ENCODE results near the gene IL17F.

Gene IL17F

DNA sequence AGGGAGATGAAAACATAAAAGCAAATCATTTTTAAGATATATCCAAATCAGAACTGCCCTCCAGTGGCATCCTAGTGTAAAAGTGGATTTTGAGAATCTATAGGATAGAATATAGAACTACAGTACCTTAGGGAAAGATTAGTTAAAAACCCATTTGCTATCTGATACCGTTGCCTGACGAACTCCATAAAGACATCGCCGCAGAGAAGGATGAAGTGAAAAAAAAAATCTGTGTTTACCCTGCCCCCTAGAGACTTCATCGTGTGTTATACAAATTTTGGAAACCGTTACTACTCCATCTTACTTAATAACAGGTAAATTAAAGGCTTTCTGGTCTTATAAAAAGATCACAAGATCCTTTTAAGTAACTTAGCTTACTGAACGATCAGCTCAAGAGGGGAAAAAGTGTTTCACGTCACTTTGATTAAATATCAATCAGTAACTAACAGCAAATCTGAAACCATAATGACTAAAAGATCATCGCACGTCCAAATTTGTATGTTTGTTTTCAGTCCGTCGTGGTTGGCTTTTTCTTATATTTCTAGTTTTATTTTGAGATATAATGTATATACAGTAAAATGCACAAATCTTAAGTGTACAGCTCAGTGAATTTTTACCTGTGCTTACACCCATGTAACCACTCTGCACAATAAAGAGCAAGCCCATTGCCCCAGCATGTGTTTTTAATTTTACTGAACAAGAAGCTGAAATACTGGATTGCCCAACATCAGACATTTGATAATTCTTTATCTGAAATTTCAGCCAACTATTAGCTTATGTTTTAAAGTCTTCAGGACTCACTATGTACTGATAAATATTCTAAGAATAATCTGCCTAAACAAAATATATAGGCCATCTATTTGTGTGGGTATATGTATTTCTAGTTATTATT, 41.1 kb upstream of the IL17F start:
- no peak for TF ChIP-seq YY1 (IDR thresholded peaks at IDR 0.05; ENCODE audit: low read depth)
- no peak for TF ChIP-seq CEBPB (IDR thresholded peaks at IDR 0.05)
- TF ChIP-seq EGR1 (IDR thresholded peaks at IDR 0.05), result no peak
- no peak for TF ChIP-seq FOXM1 (IDR thresholded peaks at IDR 0.05; ENCODE audit: borderline replicate concordance, low read depth)
- TF ChIP-seq, protein P1, sequence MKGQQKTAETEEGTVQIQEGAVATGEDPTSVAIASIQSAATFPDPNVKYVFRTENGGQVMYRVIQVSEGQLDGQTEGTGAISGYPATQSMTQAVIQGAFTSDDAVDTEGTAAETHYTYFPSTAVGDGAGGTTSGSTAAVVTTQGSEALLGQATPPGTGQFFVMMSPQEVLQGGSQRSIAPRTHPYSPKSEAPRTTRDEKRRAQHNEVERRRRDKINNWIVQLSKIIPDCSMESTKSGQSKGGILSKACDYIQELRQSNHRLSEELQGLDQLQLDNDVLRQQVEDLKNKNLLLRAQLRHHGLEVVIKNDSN (IDR thresholded peaks at IDR 0.05), result no peak
- no peak for TF ChIP-seq TAF1 (IDR thresholded peaks at IDR 0.05; ENCODE audit: low read depth)
- TF ChIP-seq ZBTB7A (IDR thresholded peaks at IDR 0.05; ENCODE audit: low read depth), result no peak
- no peak for TF ChIP-seq EP300 (IDR thresholded peaks at IDR 0.05; ENCODE audit: borderline replicate concordance)
- TF ChIP-seq TEAD4 (IDR thresholded peaks at IDR 0.05), result no peak

DNA sequence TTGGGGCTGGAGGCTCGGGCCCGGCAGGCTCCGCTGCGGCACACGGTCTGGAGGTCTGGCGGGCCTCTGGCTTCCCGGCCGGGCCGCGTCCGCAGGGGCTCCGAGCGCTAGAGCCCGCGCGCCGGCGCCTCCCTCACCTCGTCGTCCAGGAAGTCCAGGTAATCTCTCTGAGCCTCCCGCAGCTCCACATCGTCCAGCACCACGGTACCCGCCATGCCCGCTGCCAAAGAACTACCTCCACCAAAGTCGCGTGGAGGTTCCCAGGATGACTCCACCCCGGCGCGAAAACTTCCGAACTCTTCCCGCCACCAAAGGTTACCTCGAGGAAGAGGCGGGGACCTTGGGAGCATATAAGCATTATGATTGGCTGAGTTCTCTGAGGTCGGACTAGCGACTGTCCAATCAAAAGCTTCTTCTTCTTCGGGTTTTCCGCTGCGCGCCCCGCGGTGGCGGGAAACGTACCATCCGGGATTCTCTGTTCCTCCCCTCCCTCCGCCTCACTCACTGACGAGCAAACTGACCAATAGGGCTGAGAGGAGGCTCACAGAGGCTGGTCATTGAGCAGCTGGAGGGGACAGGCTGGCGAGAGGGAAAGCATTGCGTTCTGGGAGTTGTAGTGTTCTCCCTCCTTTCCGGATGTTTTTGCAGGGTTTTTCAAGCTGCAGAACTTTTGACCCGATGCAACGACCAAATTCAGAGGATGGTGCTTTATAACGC, 40.3 kb upstream of the IL17F start, which contains the start of gene MCM3:
MCM3 (minus strand) TSS at position 283 of the 717 bp plus-strand sequence; CDS start at position 215, 68 bp downstream.
- TF ChIP-seq NFIC (IDR thresholded peaks at IDR 0.05), result no peak
- TF ChIP-seq, protein P2, sequence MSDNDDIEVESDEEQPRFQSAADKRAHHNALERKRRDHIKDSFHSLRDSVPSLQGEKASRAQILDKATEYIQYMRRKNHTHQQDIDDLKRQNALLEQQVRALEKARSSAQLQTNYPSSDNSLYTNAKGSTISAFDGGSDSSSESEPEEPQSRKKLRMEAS (IDR thresholded peaks at IDR 0.05), result peak; percentile 88
- no peak for TF ChIP-seq TEAD4 (IDR thresholded peaks at IDR 0.05)
- no peak for TF ChIP-seq EGR1 (IDR thresholded peaks at IDR 0.05)
- TF ChIP-seq CREB1 (IDR thresholded peaks at IDR 0.05; ENCODE audit: low read depth), result 0 out of 2 replicates have a peak, but pooled peaks have one; percentile 31
- no peak for TF ChIP-seq CEBPB (IDR thresholded peaks at IDR 0.05)
- TF ChIP-seq, protein P1 (IDR thresholded peaks at IDR 0.05), result no peak
- TF ChIP-seq RAD21 (IDR thresholded peaks at IDR 0.05; ENCODE audit: low read depth), result no peak
- TF ChIP-seq TCF12 (IDR thresholded peaks at IDR 0.05; ENCODE audit: low read depth), result 0 out of 2 replicates have a peak, but pooled peaks have one; percentile 9
- 0 out of 2 replicates have a peak, but pooled peaks have one; percentile 12 for TF ChIP-seq YY1 (IDR thresholded peaks at IDR 0.05; ENCODE audit: low read depth)
- TF ChIP-seq TAF1 (IDR thresholded peaks at IDR 0.05; ENCODE audit: low read depth), result no peak
- no peak; the same call in 1 of the 2 replicates for TF ChIP-seq EP300 (IDR thresholded peaks at IDR 0.05; ENCODE audit: borderline replicate concordance)
- TF ChIP-seq ZBTB7A (IDR thresholded peaks at IDR 0.05; ENCODE audit: low read depth), result no peak
- TF ChIP-seq, protein P3, sequence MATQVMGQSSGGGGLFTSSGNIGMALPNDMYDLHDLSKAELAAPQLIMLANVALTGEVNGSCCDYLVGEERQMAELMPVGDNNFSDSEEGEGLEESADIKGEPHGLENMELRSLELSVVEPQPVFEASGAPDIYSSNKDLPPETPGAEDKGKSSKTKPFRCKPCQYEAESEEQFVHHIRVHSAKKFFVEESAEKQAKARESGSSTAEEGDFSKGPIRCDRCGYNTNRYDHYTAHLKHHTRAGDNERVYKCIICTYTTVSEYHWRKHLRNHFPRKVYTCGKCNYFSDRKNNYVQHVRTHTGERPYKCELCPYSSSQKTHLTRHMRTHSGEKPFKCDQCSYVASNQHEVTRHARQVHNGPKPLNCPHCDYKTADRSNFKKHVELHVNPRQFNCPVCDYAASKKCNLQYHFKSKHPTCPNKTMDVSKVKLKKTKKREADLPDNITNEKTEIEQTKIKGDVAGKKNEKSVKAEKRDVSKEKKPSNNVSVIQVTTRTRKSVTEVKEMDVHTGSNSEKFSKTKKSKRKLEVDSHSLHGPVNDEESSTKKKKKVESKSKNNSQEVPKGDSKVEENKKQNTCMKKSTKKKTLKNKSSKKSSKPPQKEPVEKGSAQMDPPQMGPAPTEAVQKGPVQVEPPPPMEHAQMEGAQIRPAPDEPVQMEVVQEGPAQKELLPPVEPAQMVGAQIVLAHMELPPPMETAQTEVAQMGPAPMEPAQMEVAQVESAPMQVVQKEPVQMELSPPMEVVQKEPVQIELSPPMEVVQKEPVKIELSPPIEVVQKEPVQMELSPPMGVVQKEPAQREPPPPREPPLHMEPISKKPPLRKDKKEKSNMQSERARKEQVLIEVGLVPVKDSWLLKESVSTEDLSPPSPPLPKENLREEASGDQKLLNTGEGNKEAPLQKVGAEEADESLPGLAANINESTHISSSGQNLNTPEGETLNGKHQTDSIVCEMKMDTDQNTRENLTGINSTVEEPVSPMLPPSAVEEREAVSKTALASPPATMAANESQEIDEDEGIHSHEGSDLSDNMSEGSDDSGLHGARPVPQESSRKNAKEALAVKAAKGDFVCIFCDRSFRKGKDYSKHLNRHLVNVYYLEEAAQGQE (IDR thresholded peaks at IDR 0.05; ENCODE audit: low read depth), result no peak
- no peak for TF ChIP-seq FOXM1 (IDR thresholded peaks at IDR 0.05; ENCODE audit: borderline replicate concordance, low read depth)

DNA sequence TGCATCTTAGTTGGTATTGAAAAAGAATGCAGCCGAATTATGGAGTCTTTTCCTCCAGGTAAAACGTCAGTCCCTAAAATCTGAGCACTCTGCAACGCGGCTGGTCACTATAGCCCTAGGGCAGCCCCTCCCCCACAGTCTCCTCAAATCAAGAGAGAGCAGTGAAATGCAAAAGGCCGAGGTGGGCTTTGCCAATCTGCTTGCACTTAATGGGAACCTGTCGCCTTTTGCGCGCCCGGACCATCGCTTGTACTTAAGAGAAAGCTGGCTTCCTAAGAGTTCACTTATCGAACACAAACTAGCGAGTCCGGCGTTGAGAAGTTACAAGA, 39.8 kb upstream of the IL17F start:
- TF ChIP-seq, protein P3 (IDR thresholded peaks at IDR 0.05; ENCODE audit: low read depth), result no peak
- TF ChIP-seq EGR1 (IDR thresholded peaks at IDR 0.05) (no peak), CEBPB (IDR thresholded peaks at IDR 0.05) (no peak), TEAD4 (IDR thresholded peaks at IDR 0.05) (no peak), YY1 (IDR thresholded peaks at IDR 0.05; ENCODE audit: low read depth) (no peak), RAD21 (IDR thresholded peaks at IDR 0.05; ENCODE audit: low read depth) (no peak), TCF12 (IDR thresholded peaks at IDR 0.05; ENCODE audit: low read depth) (no peak), EP300 (IDR thresholded peaks at IDR 0.05; ENCODE audit: borderline replicate concordance) (no peak)
- TF ChIP-seq, protein P1 (IDR thresholded peaks at IDR 0.05), result no peak

DNA sequence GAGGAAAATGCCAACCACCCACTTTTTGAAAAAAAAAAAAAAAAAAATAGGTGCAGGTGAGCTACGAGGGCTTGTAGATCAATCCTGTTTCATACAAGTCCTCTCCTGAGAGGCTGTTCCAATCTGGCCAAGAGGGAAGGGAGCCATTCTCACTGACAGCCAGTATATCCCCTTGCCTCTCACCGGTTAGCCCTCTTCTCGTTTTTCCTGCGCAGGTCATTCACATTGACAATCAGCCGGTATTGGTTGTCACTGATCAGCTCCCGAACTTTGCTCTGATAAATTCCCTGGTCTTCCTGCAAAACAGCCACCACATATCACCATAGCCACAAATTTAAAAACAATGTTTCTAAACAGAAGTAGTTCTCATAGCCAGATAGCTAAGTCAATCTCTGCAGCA, 38.8 kb upstream of the IL17F start:
- TF ChIP-seq, protein P3 (IDR thresholded peaks at IDR 0.05; ENCODE audit: low read depth), result no peak
- TF ChIP-seq EP300 (IDR thresholded peaks at IDR 0.05; ENCODE audit: borderline replicate concordance) (no peak), CEBPB (IDR thresholded peaks at IDR 0.05) (no peak), TAF1 (IDR thresholded peaks at IDR 0.05; ENCODE audit: low read depth) (no peak), TEAD4 (IDR thresholded peaks at IDR 0.05) (no peak), NFIC (IDR thresholded peaks at IDR 0.05) (no peak), FOXM1 (IDR thresholded peaks at IDR 0.05; ENCODE audit: borderline replicate concordance, low read depth) (no peak), RAD21 (IDR thresholded peaks at IDR 0.05; ENCODE audit: low read depth) (no peak), ZBTB7A (IDR thresholded peaks at IDR 0.05; ENCODE audit: low read depth) (no peak), TCF12 (IDR thresholded peaks at IDR 0.05; ENCODE audit: low read depth) (no peak), YY1 (IDR thresholded peaks at IDR 0.05; ENCODE audit: low read depth) (no peak), CREB1 (IDR thresholded peaks at IDR 0.05; ENCODE audit: low read depth) (no peak), EGR1 (IDR thresholded peaks at IDR 0.05) (no peak)
- TF ChIP-seq, protein P2 (IDR thresholded peaks at IDR 0.05), result no peak
- TF ChIP-seq, protein P1 (IDR thresholded peaks at IDR 0.05), result no peak
